Endodermal cell (in vitro differentiated cells): ENCODE results near the gene ARHGAP42. TPM values are rescaled to one million over a fixed set of nuclear protein-coding genes. Genes with fewer than 3 reads are reported as not detected.

Source experiments
- DNase-seq: peaks from one replicate; pipeline ENCODE4 v3.0.0-alpha.2; 2017
- H3K27ac ChIP-seq: 2 replicates; pipeline ENCODE4 v1.5.1; 2013; ENCODE audit warnings: mild to moderate bottlenecking, low read depth, low read length, moderate library complexity
- H3K27me3 ChIP-seq: 2 replicates; pipeline ENCODE4 v1.6.1; 2013; ENCODE audit warnings: mild to moderate bottlenecking, low read length, moderate library complexity; ENCODE audit not compliant: insufficient read depth, control insufficient read depth, poor library complexity, severe bottlenecking
- H3K36me3 ChIP-seq: 2 replicates; pipeline ENCODE4 v1.7.0; 2013; ENCODE audit warnings: mild to moderate bottlenecking, low read length, moderate library complexity; ENCODE audit not compliant: control insufficient read depth, insufficient read depth
- H3K4me1 ChIP-seq: one replicate; pipeline ENCODE4 v1.7.0; 2013; ENCODE audit warnings: low read length; ENCODE audit not compliant: control insufficient read depth, insufficient read depth
- H3K4me3 ChIP-seq: 2 replicates; pipeline ENCODE4 v1.5.1; 2013; ENCODE audit warnings: mild to moderate bottlenecking, low read length, moderate library complexity
- H3K9ac ChIP-seq: 2 replicates; pipeline ENCODE4 v1.6.1; 2013; ENCODE audit warnings: mild to moderate bottlenecking, low read length, moderate library complexity; ENCODE audit not compliant: poor library complexity, severe bottlenecking; ENCODE audit errors: extremely low read depth
- H3K9me3 ChIP-seq: 2 replicates; pipeline ENCODE4 v1.6.1; 2013; ENCODE audit warnings: mild to moderate bottlenecking, low read length, moderate library complexity; ENCODE audit not compliant: control insufficient read depth
- H3K27ac Mint-ChIP-seq: 2 replicates; pipeline ENCODE4 v1.8.0; 2020; ENCODE audit warnings: mixed read lengths
- H3K27me3 Mint-ChIP-seq: 2 replicates; pipeline ENCODE4 v1.8.0; 2021; ENCODE audit warnings: mild to moderate bottlenecking, mixed read lengths; ENCODE audit not compliant: insufficient read depth
- H3K36me3 Mint-ChIP-seq: 2 replicates; pipeline ENCODE4 v1.8.0; 2020; ENCODE audit warnings: low read depth, mixed read lengths
- H3K4me1 Mint-ChIP-seq: 2 replicates; pipeline ENCODE4 v1.8.0; 2020; ENCODE audit warnings: mixed read lengths
- H3K4me3 Mint-ChIP-seq: 2 replicates; pipeline ENCODE4 v1.8.0; 2020; ENCODE audit warnings: mild to moderate bottlenecking, moderate library complexity, mixed read lengths
- H3K9me3 Mint-ChIP-seq: 2 replicates; pipeline ENCODE4 v1.8.0; 2020; ENCODE audit warnings: mild to moderate bottlenecking, mixed read lengths
- CTCF ChIP-seq: fragments of 200-600 bp; sonication (generic); conservative IDR thresholded peaks from 2 replicates; pipeline ENCODE4 v1.5.0; 2021; ENCODE audit warnings: antibody characterized with exemption, mild to moderate bottlenecking
- WGBS, 2 experiments: methylation state at CpG; one replicate each; pipeline versions ENCODE4 v1.1.5 to v1.1.7; 2013; ENCODE audit warnings: missing lambda C conversion rate in 2 of 2, mixed read lengths in 1 of 2; ENCODE audit not compliant: insufficient coverage in 1 of 2, insufficient read length in 1 of 2; 5-methylcytosine and 5-hydroxymethylcytosine counted together
- total RNA-seq, 2 donors: library from RNA; stranded (reverse); fragmentation: NEBNext Ultra II Directional in 1 of 2; extraction: Animal tissue kit (Norgen Biotek cat#: 25700) in 1 of 2; gene quantifications; 2 replicates in 1 of 2; 3 replicates in 1 of 2; pipeline ENCODE4 v1.2.1, GENCODE V29; 2021

Gene ARHGAP42
- total RNA-seq, 2 donors from 2014 or later = 164 to 176 TPM

GRCh38 chr11:100966366-100966765 lies 279.3 kb downstream of the ARHGAP42 start:
- Mint-ChIP-seq H3K4me3 (no peak overlapping the region), H3K36me3 (peaks cover 88% of the 10 kb centered on the region), H3K9me3 (peaks cover 3% of the 10 kb centered on the region), H3K27me3 (no peaks in the 10 kb centered on the region), H3K4me1 (peaks cover 2% of the 10 kb centered on the region), H3K27ac (no peak overlapping the region)
- H3K9me3 ChIP-seq = peaks cover 20% of the 10 kb centered on the region
- DNase-seq = no peak
- H3K9ac ChIP-seq = no peak overlapping the region
- H3K36me3 ChIP-seq = peaks cover 91% of the 10 kb centered on the region
- no peak overlapping the region for H3K4me3 ChIP-seq
- H3K27ac ChIP-seq = no peak overlapping the region
- no peak for TF ChIP-seq CTCF
- H3K4me1 ChIP-seq = no peaks in the 10 kb centered on the region
- H3K27me3 ChIP-seq = no peaks in the 10 kb centered on the region

- DNase-seq = no peak
- H3K27ac Mint-ChIP-seq = no peak overlapping the region
- no peaks in the 10 kb centered on the region for H3K27me3 Mint-ChIP-seq
- Histone ChIP-seq H3K27me3 (no peaks in the 10 kb centered on the region), H3K27ac (no peak overlapping the region), H3K9me3 (peaks cover 20% of the 10 kb centered on the region), H3K9ac (no peak overlapping the region), H3K4me3 (no peak overlapping the region), H3K4me1 (peaks cover 6% of the 10 kb centered on the region), H3K36me3 (peaks cover 87% of the 10 kb centered on the region)
- no peak for TF ChIP-seq CTCF
- H3K4me1 Mint-ChIP-seq = peaks cover 16% of the 10 kb centered on the region
- H3K4me3 Mint-ChIP-seq = no peak overlapping the region
- peaks cover 85% of the 10 kb centered on the region for H3K36me3 Mint-ChIP-seq
- peaks cover 3% of the 10 kb centered on the region for H3K9me3 Mint-ChIP-seq
Observed at GRCh38 chr11:100969008-100969407, 281.9 kb downstream of the ARHGAP42 start.

GRCh38 chr11:100970283-100971164 lies 283.4 kb downstream of the ARHGAP42 start:
- Mint-ChIP-seq H3K27me3 (no peaks in the 10 kb centered on the region), H3K27ac (no peak overlapping the region), H3K4me3 (no peak overlapping the region), H3K4me1 (peaks cover 23% of the 10 kb centered on the region), H3K36me3 (peaks cover 78% of the 10 kb centered on the region), H3K9me3 (peaks cover 3% of the 10 kb centered on the region)
- Histone ChIP-seq H3K36me3 (peaks cover 86% of the 10 kb centered on the region), H3K27ac (no peak overlapping the region), H3K4me3 (no peak overlapping the region), H3K9ac (no peak overlapping the region), H3K9me3 (peaks cover 20% of the 10 kb centered on the region), H3K27me3 (no peaks in the 10 kb centered on the region), H3K4me1 (peaks cover 6% of the 10 kb centered on the region)
- DNase-seq = no peak
- no peak for TF ChIP-seq CTCF
- 94% methylated on average over 3 of the region's 4 CpGs; no CpG with 5 or more reads in 1 of the 2 experiments for WGBS, 2 experiments
